DLD1 (cell line): Measurements from ENCODE around the gene RUVBL1.

Source experiments
- in situ Hi-C: cut with HindIII; loops from 2 replicates; pipeline ENCODE4 v1.10.0; 2017; ENCODE audit warnings: low sequenced_read_pairs

RUVBL1 gene

DNA sequence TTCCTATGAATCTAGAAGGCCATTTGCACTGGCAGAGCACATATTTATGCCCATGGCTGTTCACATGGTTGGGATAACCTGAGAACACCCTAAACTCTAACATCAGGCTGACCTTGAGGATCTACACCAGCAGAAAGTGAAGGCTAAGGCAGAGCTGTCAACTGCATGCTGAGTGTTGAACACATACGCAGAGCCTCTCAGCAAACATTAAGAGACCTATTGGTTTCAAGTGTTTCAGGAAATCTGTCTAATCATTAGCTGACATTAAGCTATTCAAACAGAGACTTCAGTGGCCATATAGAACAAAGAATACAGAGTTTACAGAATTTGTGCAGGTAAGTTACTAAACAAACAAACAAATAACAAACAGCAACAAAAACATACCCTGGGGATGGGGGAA is 87.5 kb downstream of the RUVBL1 start:
- in situ Hi-C loops = no loop called here

DNA sequence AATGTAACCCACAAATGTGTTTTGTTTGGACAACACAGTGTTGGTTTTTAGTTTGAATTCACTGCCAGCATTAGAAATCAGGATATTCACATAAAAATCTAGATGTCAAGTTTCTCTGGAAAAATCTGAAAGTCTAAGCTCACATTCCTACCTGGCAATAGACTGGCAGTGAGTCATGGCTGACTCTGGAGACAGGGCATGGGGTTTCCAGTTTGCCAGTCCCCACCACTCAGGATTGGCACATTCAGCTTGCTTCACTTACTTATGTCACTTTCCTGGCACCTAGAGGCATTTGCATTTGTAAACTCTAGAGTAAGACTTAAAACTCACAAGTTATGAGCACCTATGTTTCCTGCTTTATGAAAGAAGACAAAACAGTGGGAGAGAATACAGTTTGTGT is 90.5 kb downstream of the RUVBL1 start:
- in situ Hi-C loops = no loop called here
